Stimulated activated CD8-positive, alpha-beta memory T cell treated with anti-CD3 and anti-CD28 coated beads, Interleukin-15, amount 100 ng/mL, for 1 hour (primary cell): ENCODE results near the gene MCRS1.
"Not testable (repeated sequence)": the region's sequence is repeated elsewhere in the genome, so short reads cannot be mapped to it uniquely, and the experiment has no call there.

Experiments
- DNase-seq: peaks from one replicate; pipeline ENCODE4 v3.0.0-alpha.2; 2020; ENCODE audit warnings: low read depth

Gene MCRS1

GRCh38 chr12:49540229-49541139 lies 27.5 kb downstream of the MCRS1 start:
- no peak for DNase-seq

GRCh38 chr12:49539406-49540228 lies 28.3 kb downstream of the MCRS1 start:
- DNase-seq, result no peak

- DNase-seq, result peak; percentile 80
Measured at GRCh38 chr12:49538510-49539403, 29.2 kb downstream of the MCRS1 start, which contains the start of gene KCNH3. KCNH3 (plus strand) TSS chr12:49539030; CDS start chr12:49539417, 387 bp downstream.

- no peak for DNase-seq
Measured at GRCh38 chr12:49537752-49538509, 30.0 kb downstream of the MCRS1 start.

- no peak for DNase-seq
Measured at GRCh38 chr12:49537231-49537751, 30.7 kb downstream of the MCRS1 start.

- no peak for DNase-seq
Measured at GRCh38 chr12:49536526-49537071, 31.3 kb downstream of the MCRS1 start.

GRCh38 chr12:49535921-49536525 lies 31.9 kb downstream of the MCRS1 start:
- no peak for DNase-seq

- DNase-seq, result no peak
Measured at GRCh38 chr12:49534731-49535278, 33.1 kb downstream of the MCRS1 start.

GRCh38 chr12:49534122-49534521 lies 33.8 kb downstream of the MCRS1 start:
- not testable (repeated sequence) for DNase-seq

GRCh38 chr12:49533331-49533730 lies 34.6 kb downstream of the MCRS1 start:
- DNase-seq, result no peak

- no peak for DNase-seq
Measured at GRCh38 chr12:49531745-49532144, 36.2 kb downstream of the MCRS1 start.

GRCh38 chr12:49529414-49529813 lies 38.5 kb downstream of the MCRS1 start:
- DNase-seq, result no peak

- DNase-seq, result no peak
Measured at GRCh38 chr12:49527361-49528130, 40.4 kb downstream of the MCRS1 start.

GRCh38 chr12:49525942-49526341 lies 42.0 kb downstream of the MCRS1 start:
- DNase-seq, result no peak

GRCh38 chr12:49524660-49525324 lies 43.1 kb downstream of the MCRS1 start:
- DNase-seq, result no peak

GRCh38 chr12:49521389-49521788 lies 46.6 kb downstream of the MCRS1 start:
- no peak for DNase-seq

- no peak for DNase-seq
Measured at GRCh38 chr12:49519574-49519936, 48.4 kb downstream of the MCRS1 start.

- no peak for DNase-seq
Measured at GRCh38 chr12:49518914-49519573, 48.9 kb downstream of the MCRS1 start.
